Measurements from ENCODE around the gene PAPSS1. TPM values are rescaled to one million over a fixed set of nuclear protein-coding genes. Genes with fewer than 3 reads are reported as not detected.

PAPSS1 gene
- total RNA-seq, 1 donor from 2014 or later: 140 TPM

- no peak overlapping the region for H3K27ac Mint-ChIP-seq
- H3K27me3 Mint-ChIP-seq (ENCODE audit: insufficient read depth, low read depth): peaks cover 2% of the 10 kb centered on the region
- Histone ChIP-seq H3K4me1 (peaks cover 36% of the 10 kb centered on the region), H3K36me3 (no peaks in the 10 kb centered on the region), H4K20me1 (ENCODE audit: low read depth) (no peaks in the 10 kb centered on the region), H3K79me2 (ENCODE audit: low read depth) (peaks cover 12% of the 10 kb centered on the region), H2AFZ (replicated peaks) (no peak overlapping the region), H3K27me3 (no peaks in the 10 kb centered on the region), H3F3A (ENCODE audit: low read depth) (no peaks in the 10 kb centered on the region), H3K4me2 (no peak overlapping the region), H3K9me3 (ENCODE audit: low read depth) (no peaks in the 10 kb centered on the region), H3K9ac (no peak overlapping the region), H3K27ac (no peak overlapping the region), H3K4me3 (no peak overlapping the region)
- H3K4me1 Mint-ChIP-seq: peaks cover 11% of the 10 kb centered on the region
- no peaks in the 10 kb centered on the region for H3K9me3 Mint-ChIP-seq
- H3K36me3 Mint-ChIP-seq: peaks cover 36% of the 10 kb centered on the region
- TF ChIP-seq EZH2phosphoT487 (IDR thresholded peaks at IDR 0.05) (no peak), CTCF (IDR thresholded peaks at IDR 0.05) (no peak), EZH2 (IDR thresholded peaks at IDR 0.05) (no peak)
- no peak for DNase-seq (ENCODE audit: low spot score)
- no peak overlapping the region for H3K4me3 Mint-ChIP-seq
Observed at GRCh38 chr4:107648178-107648991, 71.6 kb downstream of the PAPSS1 start.

GRCh38 chr4:107647591-107647990 lies 72.4 kb downstream of the PAPSS1 start:
- peaks cover 37% of the 10 kb centered on the region for H3K36me3 Mint-ChIP-seq
- no peaks in the 10 kb centered on the region for H3K27me3 ChIP-seq
- no peaks in the 10 kb centered on the region for H3F3A ChIP-seq (ENCODE audit: low read depth)
- no peak overlapping the region for H3K4me2 ChIP-seq
- no peaks in the 10 kb centered on the region for H3K9me3 Mint-ChIP-seq
- H3K36me3 ChIP-seq: no peaks in the 10 kb centered on the region
- peaks cover 36% of the 10 kb centered on the region for H3K4me1 ChIP-seq
- H3K4me1 Mint-ChIP-seq: peaks cover 11% of the 10 kb centered on the region
- H4K20me1 ChIP-seq (ENCODE audit: low read depth): no peaks in the 10 kb centered on the region
- no peak overlapping the region for H3K27ac ChIP-seq
- no peak for DNase-seq (ENCODE audit: low spot score)
- TF ChIP-seq CTCF (IDR thresholded peaks at IDR 0.05): no peak
- peaks cover 12% of the 10 kb centered on the region for H3K79me2 ChIP-seq (ENCODE audit: low read depth)
- H3K9ac ChIP-seq: no peak overlapping the region
- H3K9me3 ChIP-seq (ENCODE audit: low read depth): no peaks in the 10 kb centered on the region
- H2AFZ ChIP-seq (replicated peaks): no peak overlapping the region
- H3K4me3 ChIP-seq: no peak overlapping the region
- no peak overlapping the region for H3K27ac Mint-ChIP-seq
- no peak overlapping the region for H3K4me3 Mint-ChIP-seq
- peaks cover 2% of the 10 kb centered on the region for H3K27me3 Mint-ChIP-seq (ENCODE audit: insufficient read depth, low read depth)

GRCh38 chr4:107645604-107646003 lies 74.4 kb downstream of the PAPSS1 start:
- H3K27me3 ChIP-seq: no peaks in the 10 kb centered on the region
- H2AFZ ChIP-seq (replicated peaks): no peak overlapping the region
- Mint-ChIP-seq H3K4me1 (peaks cover 11% of the 10 kb centered on the region), H3K9me3 (no peaks in the 10 kb centered on the region), H3K27ac (no peak overlapping the region), H3K27me3 (ENCODE audit: insufficient read depth, low read depth) (peaks cover 2% of the 10 kb centered on the region), H3K36me3 (peaks cover 30% of the 10 kb centered on the region), H3K4me3 (no peak overlapping the region)
- H3K27ac ChIP-seq: no peak overlapping the region
- peak overlapping the region; percentile 35 for H3K4me2 ChIP-seq
- no peak for TF ChIP-seq CTCF (IDR thresholded peaks at IDR 0.05)
- no peak for TF ChIP-seq EZH2 (IDR thresholded peaks at IDR 0.05)
- no peak for TF ChIP-seq EZH2phosphoT487 (IDR thresholded peaks at IDR 0.05)
- H3K9me3 ChIP-seq (ENCODE audit: low read depth): no peaks in the 10 kb centered on the region
- peak; percentile 5 for DNase-seq (ENCODE audit: low spot score)
- peaks cover 36% of the 10 kb centered on the region for H3K4me1 ChIP-seq
- H3F3A ChIP-seq (ENCODE audit: low read depth): no peaks in the 10 kb centered on the region
- no peak overlapping the region for H3K9ac ChIP-seq
- peaks cover 12% of the 10 kb centered on the region for H3K79me2 ChIP-seq (ENCODE audit: low read depth)
- H3K36me3 ChIP-seq: no peaks in the 10 kb centered on the region
- no peaks in the 10 kb centered on the region for H4K20me1 ChIP-seq (ENCODE audit: low read depth)
- no peak overlapping the region for H3K4me3 ChIP-seq

All from neural progenitor cell (in vitro differentiated cells).